WI38 (cell line): ENCODE data around the gene FMN2.
A peak's percentile ranks its signal among the peaks of the same experiment; 100 is the strongest.

Experiments
- H3K4me3 ChIP-seq: 2 replicates; pipeline ENCODE4 v1.5.1; 2011; ENCODE audit warnings: low read depth, mild to moderate bottlenecking, control low read depth, low read length
- CTCF ChIP-seq: IDR thresholded peaks from 2 replicates; pipeline ENCODE4 v1.5.1; 2012; ENCODE audit warnings: low read depth, mild to moderate bottlenecking, control low read depth, low read length

The FMN2 gene

GRCh38 chr1:240096974-240097373 lies 5.3 kb downstream of the FMN2 start:
- H3K4me3 ChIP-seq, result no peak overlapping the region
- TF ChIP-seq CTCF, result no peak

- H3K4me3 ChIP-seq, result no peak overlapping the region
- TF ChIP-seq CTCF, result no peak
Measured at GRCh38 chr1:240098534-240098933, 6.9 kb downstream of the FMN2 start.

- H3K4me3 ChIP-seq, result peak overlapping the region; percentile 14; the same call in 1 of the 2 replicates
- TF ChIP-seq CTCF, result no peak
Measured at GRCh38 chr1:240099329-240099728, 7.6 kb downstream of the FMN2 start.

GRCh38 chr1:240099748-240100147 lies 8.1 kb downstream of the FMN2 start:
- TF ChIP-seq CTCF, result no peak
- H3K4me3 ChIP-seq, result peak overlapping the region; percentile 14; the same call in 1 of the 2 replicates

- TF ChIP-seq CTCF, result no peak
- no peak overlapping the region for H3K4me3 ChIP-seq
Measured at GRCh38 chr1:240100371-240100934, 8.8 kb downstream of the FMN2 start.

- no peak for TF ChIP-seq CTCF
- peak overlapping the region; percentile 33; the same call in 1 of the 2 replicates for H3K4me3 ChIP-seq
Measured at GRCh38 chr1:240101306-240101705, 9.6 kb downstream of the FMN2 start.

- peak overlapping the region; percentile 33; the same call in 1 of the 2 replicates for H3K4me3 ChIP-seq
- TF ChIP-seq CTCF, result no peak
Measured at GRCh38 chr1:240101737-240102136, 10.1 kb downstream of the FMN2 start.
